Karpas-422 (cell line): Measurements from ENCODE around the gene P3H3. TPM values are rescaled to one million over a fixed set of nuclear protein-coding genes. Genes with fewer than 3 reads are reported as not detected.

Experiments
- DNase-seq: peaks from one replicate; pipeline ENCODE4 v3.0.0-alpha.2; 2015
- H2AFZ ChIP-seq: fragments of 200-600 bp; sonication (generic); 2 replicates; pipeline ENCODE4 v1.6.1; 2014; ENCODE audit warnings: antibody characterized with exemption, low read length, mixed read lengths
- H3K27ac ChIP-seq: fragments of 200-600 bp; sonication (generic); 2 replicates; pipeline ENCODE4 v1.5.1; 2014; ENCODE audit warnings: mild to moderate bottlenecking, low read length, moderate library complexity
- H3K27me3 ChIP-seq: fragments of 200-600 bp; sonication (generic); 2 replicates; pipeline ENCODE4 v1.6.1; 2014; ENCODE audit warnings: low read length, mixed read lengths
- H3K36me3 ChIP-seq: fragments of 200-600 bp; sonication (generic); 2 replicates; pipeline ENCODE4 v1.6.1; 2014; ENCODE audit warnings: low read length, mixed read lengths; ENCODE audit not compliant: insufficient read depth
- H3K4me1 ChIP-seq: fragments of 200-600 bp; sonication (generic); 2 replicates; pipeline ENCODE4 v1.6.1; 2014; ENCODE audit warnings: mild to moderate bottlenecking, low read length, mixed read lengths
- H3K4me2 ChIP-seq: fragments of 200-600 bp; sonication (generic); 2 replicates; pipeline ENCODE4 v1.6.1; 2014; ENCODE audit warnings: low read length, low read depth, mild to moderate bottlenecking; ENCODE audit not compliant: poor library complexity, severe bottlenecking
- H3K4me3 ChIP-seq: fragments of 200-600 bp; sonication (generic); 2 replicates; pipeline ENCODE4 v1.5.1; 2014; ENCODE audit warnings: mild to moderate bottlenecking, antibody characterized with exemption, low read length, mixed read lengths
- H3K79me2 ChIP-seq: fragments of 200-600 bp; sonication (generic); 2 replicates; pipeline ENCODE4 v1.6.1; 2014; ENCODE audit warnings: mild to moderate bottlenecking, low read length, mixed read lengths
- H3K9ac ChIP-seq: fragments of 200-600 bp; sonication (generic); 2 replicates; pipeline ENCODE4 v1.6.0; 2014; ENCODE audit warnings: low read length
- H3K9me2 ChIP-seq: fragments of 200-600 bp; sonication (generic), shearing (Covaris generic); replicated peaks from 2 replicates; pipeline ENCODE4 v1.6.0; 2014; ENCODE audit warnings: mild to moderate bottlenecking, low read length, moderate library complexity; ENCODE audit not compliant: insufficient read depth
- H3K9me3 ChIP-seq: fragments of 300-700, 200-600 bp; sonication (generic); 2 replicates; pipeline ENCODE4 v1.6.1; 2014; ENCODE audit warnings: low read length, mixed read lengths
- H4K20me1 ChIP-seq: fragments of 200-600 bp; sonication (generic); 2 replicates; pipeline ENCODE4 v1.6.1; 2014; ENCODE audit warnings: mild to moderate bottlenecking, antibody characterized with exemption, low read length, low read depth; ENCODE audit not compliant: insufficient read depth
- total RNA-seq: library from RNA; depleted of rRNA; stranded (reverse); fragments of >200 nt; shearing (Covaris generic); gene quantifications from 2 replicates; pipeline ENCODE4 v1.2.3, GENCODE V29; 2014; ENCODE audit warnings: low replicate concordance

P3H3 gene
- total RNA-seq, 1 experiment from 2014 or later, result 3.1 TPM

DNA sequence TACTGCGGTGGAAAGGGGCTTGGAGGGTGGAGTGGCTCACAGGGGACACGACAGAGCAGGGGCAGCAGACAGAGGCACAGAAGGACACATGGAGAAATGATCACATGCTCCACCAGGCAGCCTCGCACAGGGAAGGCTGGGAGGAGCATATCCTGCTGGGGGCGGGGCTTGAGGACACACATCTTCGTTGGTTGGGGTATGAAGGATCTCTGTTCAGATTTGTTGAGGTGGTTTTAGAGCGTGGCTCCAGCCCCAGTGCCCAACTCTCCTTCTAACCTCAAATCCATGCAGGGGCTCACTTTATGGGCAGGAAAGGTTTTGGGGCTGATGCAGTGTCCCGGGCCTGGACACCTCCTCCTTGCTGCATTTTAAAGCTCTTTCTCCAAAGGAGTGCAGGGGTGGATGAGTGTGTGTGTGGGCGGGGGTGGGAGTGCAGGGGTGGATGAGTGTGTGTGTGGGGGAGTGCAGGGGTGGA, 733 bp upstream of the P3H3 start:
- Histone ChIP-seq H2AFZ (no peak overlapping the region), H3K36me3 (no peaks in the 10 kb centered on the region), H3K4me2 (no peak overlapping the region), H4K20me1 (no peaks in the 10 kb centered on the region), H3K27ac (no peak overlapping the region), H3K9me2 (no peaks in the 10 kb centered on the region), H3K4me1 (peaks cover 43% of the 10 kb centered on the region), H3K9ac (peak overlapping the region; percentile 8), H3K4me3 (no peak overlapping the region), H3K9me3 (no peaks in the 10 kb centered on the region), H3K79me2 (no peaks in the 10 kb centered on the region), H3K27me3 (no peaks in the 10 kb centered on the region)
- DNase-seq, result peak; percentile 76

DNA sequence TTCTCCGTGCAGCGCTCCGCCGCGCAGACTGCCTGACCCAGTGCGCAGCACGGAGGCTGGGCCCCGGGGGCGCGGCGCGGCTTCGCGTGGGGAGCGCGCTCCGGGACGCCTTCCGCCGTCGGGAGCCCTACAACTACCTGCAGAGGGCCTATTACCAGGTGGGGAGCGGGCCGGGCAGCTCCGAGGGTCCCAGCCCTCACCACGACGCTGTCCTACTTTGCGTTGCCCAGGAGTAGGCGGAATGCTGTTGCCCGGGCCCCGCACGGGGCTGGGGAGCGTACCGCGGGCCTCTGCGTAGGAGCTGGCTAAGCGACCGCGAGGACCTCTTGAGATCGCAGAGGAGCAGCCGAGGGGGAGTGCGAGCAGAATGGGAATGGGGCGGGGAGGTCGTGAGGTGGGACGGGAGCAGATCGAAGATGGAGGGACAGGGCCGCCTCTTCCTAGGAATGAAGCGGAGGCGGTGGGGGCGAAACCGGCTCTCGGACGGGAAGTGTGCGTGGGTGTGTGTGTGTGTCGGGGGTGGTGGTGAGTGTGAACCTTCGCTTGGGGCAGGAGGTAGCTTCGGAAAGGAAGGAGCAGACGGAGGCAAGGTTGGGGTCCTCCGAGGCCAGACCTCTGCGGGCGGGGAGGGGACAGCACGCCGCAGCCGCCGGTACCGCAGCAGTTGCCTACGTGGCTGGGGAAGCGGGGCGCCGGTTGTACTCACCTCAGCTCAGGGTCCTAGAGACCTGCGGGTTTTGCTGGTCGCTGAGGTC, 751 bp downstream of the P3H3 start:
- H3K79me2 ChIP-seq, result no peaks in the 10 kb centered on the region
- H3K4me3 ChIP-seq, result peak overlapping the region; percentile 76
- no peaks in the 10 kb centered on the region for H3K9me2 ChIP-seq
- no peak overlapping the region for H3K27ac ChIP-seq
- no peaks in the 10 kb centered on the region for H3K36me3 ChIP-seq
- H3K4me1 ChIP-seq, result peaks cover 43% of the 10 kb centered on the region
- H4K20me1 ChIP-seq, result no peaks in the 10 kb centered on the region
- peak overlapping the region; percentile 93 for H3K4me2 ChIP-seq
- H3K9me3 ChIP-seq, result no peaks in the 10 kb centered on the region
- H2AFZ ChIP-seq, result peak overlapping the region; percentile 99
- H3K9ac ChIP-seq, result peak overlapping the region; percentile 83
- DNase-seq, result peak; percentile 72
- H3K27me3 ChIP-seq, result no peaks in the 10 kb centered on the region

DNA sequence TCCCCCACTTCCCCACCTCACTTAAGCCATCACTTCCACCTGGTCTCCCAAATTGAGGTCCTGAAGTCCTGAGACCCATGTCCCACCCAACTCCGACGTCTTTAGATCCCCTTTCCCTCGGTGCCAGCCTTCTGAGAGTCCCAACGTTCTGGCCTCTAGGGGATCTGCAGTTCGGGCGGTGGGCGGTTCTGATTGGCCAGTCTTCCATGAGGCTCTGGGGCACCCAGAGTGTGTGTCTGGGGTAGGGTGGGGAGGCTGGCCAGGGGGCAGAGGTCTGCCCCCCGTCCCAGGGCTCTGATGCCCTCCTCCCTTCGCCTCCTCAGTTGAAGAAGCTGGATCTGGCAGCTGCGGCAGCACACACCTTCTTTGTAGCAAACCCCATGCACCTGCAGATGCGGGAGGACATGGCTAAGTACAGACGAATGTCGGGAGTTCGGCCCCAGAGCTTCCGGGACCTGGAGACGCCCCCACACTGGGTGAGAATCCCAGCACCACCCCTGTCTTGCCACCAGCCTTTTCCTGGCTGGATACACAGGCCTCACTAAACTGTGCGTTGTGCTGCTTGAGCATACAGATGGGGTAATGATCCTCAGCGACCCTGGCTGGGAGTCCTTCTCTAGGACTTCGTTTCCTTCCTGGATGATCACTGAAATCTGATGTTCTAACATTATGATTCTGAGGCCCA, 1.5 kb downstream of the P3H3 start:
- Histone ChIP-seq H3K27ac (no peak overlapping the region), H3K9me3 (no peaks in the 10 kb centered on the region), H3K36me3 (no peaks in the 10 kb centered on the region), H3K4me2 (peak overlapping the region; percentile 93), H2AFZ (peak overlapping the region; percentile 99), H3K27me3 (no peaks in the 10 kb centered on the region), H3K79me2 (no peaks in the 10 kb centered on the region), H3K9me2 (no peaks in the 10 kb centered on the region), H3K9ac (peak overlapping the region; percentile 83), H3K4me3 (peak overlapping the region; percentile 76), H3K4me1 (peaks cover 46% of the 10 kb centered on the region), H4K20me1 (no peaks in the 10 kb centered on the region)
- DNase-seq, result no peak

GRCh38 chr12:6830286-6830890, 2.2 kb downstream of the P3H3 start:
- peak overlapping the region; percentile 83 for H3K9ac ChIP-seq
- no peaks in the 10 kb centered on the region for H3K27me3 ChIP-seq

DNA sequence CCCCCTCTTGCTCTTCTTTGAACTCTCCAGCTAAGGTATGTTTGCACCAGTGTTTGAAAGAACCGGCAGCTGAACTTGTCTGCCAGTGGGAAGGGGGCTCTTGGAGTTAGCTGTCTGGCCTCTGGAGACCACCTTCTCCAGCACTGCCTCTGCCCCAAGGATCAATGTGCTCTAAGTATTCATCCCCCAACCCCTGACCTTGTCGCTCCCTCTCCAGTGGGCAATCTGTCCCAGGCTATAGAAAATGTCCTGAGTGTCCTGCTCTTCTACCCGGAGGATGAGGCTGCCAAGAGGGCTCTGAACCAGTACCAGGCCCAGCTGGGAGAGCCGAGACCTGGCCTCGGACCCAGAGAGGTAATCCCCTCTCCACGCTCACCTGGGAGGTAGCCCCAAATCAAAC, 2.8 kb downstream of the P3H3 start:
- no peak overlapping the region for H3K27ac ChIP-seq
- no peaks in the 10 kb centered on the region for H3K79me2 ChIP-seq
- H3K36me3 ChIP-seq, result no peaks in the 10 kb centered on the region
- no peak overlapping the region for H2AFZ ChIP-seq
- DNase-seq, result no peak
- no peaks in the 10 kb centered on the region for H3K9me3 ChIP-seq
- H3K4me1 ChIP-seq, result peaks cover 49% of the 10 kb centered on the region
- H3K9ac ChIP-seq, result no peak overlapping the region
- no peaks in the 10 kb centered on the region for H4K20me1 ChIP-seq
- H3K27me3 ChIP-seq, result no peaks in the 10 kb centered on the region
- no peak overlapping the region for H3K4me2 ChIP-seq
- H3K4me3 ChIP-seq, result no peak overlapping the region
- H3K9me2 ChIP-seq, result no peaks in the 10 kb centered on the region

More at GRCh38 chr12:6830286-6830890, 2.2 kb downstream of the P3H3 start:
- Histone ChIP-seq H3K4me2 (peak overlapping the region; percentile 93), H3K79me2 (no peaks in the 10 kb centered on the region), H3K4me1 (peaks cover 46% of the 10 kb centered on the region), H3K4me3 (peak overlapping the region; percentile 76; the same call in 1 of the 2 replicates), H3K36me3 (no peaks in the 10 kb centered on the region), H4K20me1 (no peaks in the 10 kb centered on the region), H2AFZ (no peak overlapping the region), H3K9me2 (no peaks in the 10 kb centered on the region), H3K9me3 (no peaks in the 10 kb centered on the region), H3K27ac (no peak overlapping the region)
- DNase-seq, result no peak

GRCh38 chr12:6831450-6831995, 3.3 kb downstream of the P3H3 start:
- no peaks in the 10 kb centered on the region for H3K27me3 ChIP-seq
- H2AFZ ChIP-seq, result no peak overlapping the region
- H3K9me3 ChIP-seq, result no peaks in the 10 kb centered on the region
- H3K36me3 ChIP-seq, result no peaks in the 10 kb centered on the region
- peaks cover 50% of the 10 kb centered on the region for H3K4me1 ChIP-seq
- peak overlapping the region; percentile 42 for H3K4me2 ChIP-seq
- no peak for DNase-seq
- no peak overlapping the region for H3K27ac ChIP-seq
- no peaks in the 10 kb centered on the region for H3K9me2 ChIP-seq
- H3K79me2 ChIP-seq, result no peaks in the 10 kb centered on the region
- no peaks in the 10 kb centered on the region for H4K20me1 ChIP-seq
- H3K4me3 ChIP-seq, result no peak overlapping the region
- H3K9ac ChIP-seq, result 0 out of 2 replicates have a peak overlapping the region, but pooled peaks have one; percentile 15

DNA sequence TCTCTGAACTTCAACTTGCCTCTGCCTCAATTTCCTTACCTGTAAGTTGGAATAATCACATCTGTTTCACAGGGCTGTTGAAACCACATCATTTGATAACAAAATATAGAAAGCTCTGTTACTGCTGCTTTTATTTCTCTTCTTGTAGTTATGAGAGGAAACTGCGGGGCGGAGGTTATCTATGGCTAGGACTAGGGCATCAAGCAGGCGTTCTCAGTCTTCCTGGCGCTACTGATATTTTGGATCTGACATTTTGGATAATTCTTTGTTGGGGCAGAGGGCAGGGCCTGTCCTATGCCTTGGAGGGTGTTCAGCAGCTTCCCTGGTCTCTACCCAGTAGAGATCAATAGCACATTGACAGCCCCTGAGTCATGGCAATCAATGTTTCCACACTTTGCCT, 3.9 kb downstream of the P3H3 start:
- no peak for DNase-seq
- Histone ChIP-seq H3K9ac (0 out of 2 replicates have a peak overlapping the region, but pooled peaks have one; percentile 17), H3K4me1 (peaks cover 47% of the 10 kb centered on the region), H3K36me3 (no peaks in the 10 kb centered on the region), H3K27ac (no peak overlapping the region), H3K9me3 (no peaks in the 10 kb centered on the region), H4K20me1 (no peaks in the 10 kb centered on the region), H3K4me3 (no peak overlapping the region), H3K27me3 (no peaks in the 10 kb centered on the region), H2AFZ (no peak overlapping the region), H3K79me2 (no peaks in the 10 kb centered on the region), H3K4me2 (peak overlapping the region; percentile 42), H3K9me2 (no peaks in the 10 kb centered on the region)
